Liver (tissue), 3 donors: Measurements from ENCODE around the gene ARID5A.

ENCODE experiments used
- ATF3 ChIP-seq: IDR thresholded peaks from 2 replicates; pipeline ENCODE4 v1.6.1; 2016; ENCODE audit warnings: antibody characterized with exemption
- FOXA1 ChIP-seq: IDR thresholded peaks from 2 replicates; pipeline ENCODE4 v1.6.1; 2016; ENCODE audit warnings: antibody characterized with exemption
- GABPA ChIP-seq, 2 donors: IDR thresholded peaks in 1 of 2; conservative IDR thresholded peaks in 1 of 2; 2 replicates each; pipeline ENCODE4 v1.6.1; 2016; ENCODE audit warnings: antibody characterized with exemption in 2 of 2, mild to moderate bottlenecking in 1 of 2, moderate library complexity in 1 of 2
- HNF4G ChIP-seq: IDR thresholded peaks from 2 replicates; pipeline ENCODE4 v1.6.1; 2016; ENCODE audit warnings: antibody characterized with exemption
- RAD21 ChIP-seq, 2 donors: IDR thresholded peaks; 2 replicates each; pipeline ENCODE4 v1.6.1; 2016; ENCODE audit warnings: antibody characterized with exemption in 2 of 2, mild to moderate bottlenecking in 2 of 2
- RXRA ChIP-seq, 2 donors: IDR thresholded peaks; 2 replicates each; pipeline ENCODE4 v1.6.1; 2017 to 2018; ENCODE audit warnings: antibody characterized with exemption in 2 of 2, mild to moderate bottlenecking in 1 of 2
- SP1 ChIP-seq: IDR thresholded peaks from 2 replicates; pipeline ENCODE4 v1.6.1; 2018; ENCODE audit warnings: antibody characterized with exemption, mild to moderate bottlenecking
- TAF1 ChIP-seq: conservative IDR thresholded peaks from 2 replicates; pipeline ENCODE4 v1.6.1; 2016; ENCODE audit warnings: antibody characterized with exemption, mild to moderate bottlenecking
- YY1 ChIP-seq: IDR thresholded peaks from 2 replicates; pipeline ENCODE4 v1.6.1; 2016; ENCODE audit warnings: antibody characterized with exemption, mild to moderate bottlenecking
- TF ChIP-seq, protein P1 (sequence below): fragments of 150-350 bp; IDR thresholded peaks from 2 replicates; pipeline ENCODE4 v1.5.1; 2017; ENCODE audit warnings: improper control_type of control experiment, low read depth, low read length; ENCODE audit not compliant: missing input control
- TF ChIP-seq, protein P2 (sequence below): IDR thresholded peaks from 2 replicates; pipeline ENCODE4 v1.6.1; 2016; ENCODE audit warnings: antibody characterized with exemption
- TF ChIP-seq, protein P3 (sequence below): IDR thresholded peaks from 2 replicates; pipeline ENCODE4 v1.6.1; 2016; ENCODE audit warnings: antibody characterized with exemption, mild to moderate bottlenecking
- TF ChIP-seq, protein P4 (sequence below): IDR thresholded peaks from 2 replicates; pipeline ENCODE4 v1.6.1; 2016; ENCODE audit warnings: antibody characterized with exemption
- donor health status: healthy.
- donor health status: healthy.

DNA sequence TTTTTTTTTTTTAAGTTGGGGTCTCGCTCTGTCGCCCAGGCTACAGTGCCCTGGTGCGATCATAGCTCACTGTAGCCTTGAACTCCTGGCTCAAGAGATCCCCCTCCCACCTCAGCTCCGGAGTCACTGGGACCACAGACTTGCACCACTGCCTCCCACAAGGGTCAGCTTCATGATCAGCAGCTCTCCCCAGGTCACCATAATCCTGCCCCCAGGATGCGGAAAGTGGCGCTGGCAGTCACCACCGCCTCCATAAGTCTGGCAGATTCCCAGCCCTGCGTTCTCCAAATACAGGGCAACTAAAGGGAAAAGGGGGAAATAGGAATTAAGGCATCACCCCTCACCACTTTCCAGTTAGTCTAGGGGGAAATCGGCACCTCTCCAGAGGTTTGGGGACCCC is 5.2 kb upstream of the ARID5A start:
- TF ChIP-seq, protein P1, sequence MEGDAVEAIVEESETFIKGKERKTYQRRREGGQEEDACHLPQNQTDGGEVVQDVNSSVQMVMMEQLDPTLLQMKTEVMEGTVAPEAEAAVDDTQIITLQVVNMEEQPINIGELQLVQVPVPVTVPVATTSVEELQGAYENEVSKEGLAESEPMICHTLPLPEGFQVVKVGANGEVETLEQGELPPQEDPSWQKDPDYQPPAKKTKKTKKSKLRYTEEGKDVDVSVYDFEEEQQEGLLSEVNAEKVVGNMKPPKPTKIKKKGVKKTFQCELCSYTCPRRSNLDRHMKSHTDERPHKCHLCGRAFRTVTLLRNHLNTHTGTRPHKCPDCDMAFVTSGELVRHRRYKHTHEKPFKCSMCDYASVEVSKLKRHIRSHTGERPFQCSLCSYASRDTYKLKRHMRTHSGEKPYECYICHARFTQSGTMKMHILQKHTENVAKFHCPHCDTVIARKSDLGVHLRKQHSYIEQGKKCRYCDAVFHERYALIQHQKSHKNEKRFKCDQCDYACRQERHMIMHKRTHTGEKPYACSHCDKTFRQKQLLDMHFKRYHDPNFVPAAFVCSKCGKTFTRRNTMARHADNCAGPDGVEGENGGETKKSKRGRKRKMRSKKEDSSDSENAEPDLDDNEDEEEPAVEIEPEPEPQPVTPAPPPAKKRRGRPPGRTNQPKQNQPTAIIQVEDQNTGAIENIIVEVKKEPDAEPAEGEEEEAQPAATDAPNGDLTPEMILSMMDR: no peak
- TF ChIP-seq, protein P2, sequence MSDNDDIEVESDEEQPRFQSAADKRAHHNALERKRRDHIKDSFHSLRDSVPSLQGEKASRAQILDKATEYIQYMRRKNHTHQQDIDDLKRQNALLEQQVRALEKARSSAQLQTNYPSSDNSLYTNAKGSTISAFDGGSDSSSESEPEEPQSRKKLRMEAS: no peak
- TF ChIP-seq RXRA (IDR thresholded peaks at IDR 0.05) (no peak), YY1 (no peak), TAF1 (no peak), HNF4G (no peak), RAD21 (IDR thresholded peaks at IDR 0.05) (no peak), SP1 (no peak), FOXA1 (no peak), ATF3 (no peak), GABPA (IDR thresholded peaks at IDR 0.05 in 1 of 2, conservative IDR thresholded peaks at IDR 0.05 in 1 of 2) (no peak)
- TF ChIP-seq, protein P3, sequence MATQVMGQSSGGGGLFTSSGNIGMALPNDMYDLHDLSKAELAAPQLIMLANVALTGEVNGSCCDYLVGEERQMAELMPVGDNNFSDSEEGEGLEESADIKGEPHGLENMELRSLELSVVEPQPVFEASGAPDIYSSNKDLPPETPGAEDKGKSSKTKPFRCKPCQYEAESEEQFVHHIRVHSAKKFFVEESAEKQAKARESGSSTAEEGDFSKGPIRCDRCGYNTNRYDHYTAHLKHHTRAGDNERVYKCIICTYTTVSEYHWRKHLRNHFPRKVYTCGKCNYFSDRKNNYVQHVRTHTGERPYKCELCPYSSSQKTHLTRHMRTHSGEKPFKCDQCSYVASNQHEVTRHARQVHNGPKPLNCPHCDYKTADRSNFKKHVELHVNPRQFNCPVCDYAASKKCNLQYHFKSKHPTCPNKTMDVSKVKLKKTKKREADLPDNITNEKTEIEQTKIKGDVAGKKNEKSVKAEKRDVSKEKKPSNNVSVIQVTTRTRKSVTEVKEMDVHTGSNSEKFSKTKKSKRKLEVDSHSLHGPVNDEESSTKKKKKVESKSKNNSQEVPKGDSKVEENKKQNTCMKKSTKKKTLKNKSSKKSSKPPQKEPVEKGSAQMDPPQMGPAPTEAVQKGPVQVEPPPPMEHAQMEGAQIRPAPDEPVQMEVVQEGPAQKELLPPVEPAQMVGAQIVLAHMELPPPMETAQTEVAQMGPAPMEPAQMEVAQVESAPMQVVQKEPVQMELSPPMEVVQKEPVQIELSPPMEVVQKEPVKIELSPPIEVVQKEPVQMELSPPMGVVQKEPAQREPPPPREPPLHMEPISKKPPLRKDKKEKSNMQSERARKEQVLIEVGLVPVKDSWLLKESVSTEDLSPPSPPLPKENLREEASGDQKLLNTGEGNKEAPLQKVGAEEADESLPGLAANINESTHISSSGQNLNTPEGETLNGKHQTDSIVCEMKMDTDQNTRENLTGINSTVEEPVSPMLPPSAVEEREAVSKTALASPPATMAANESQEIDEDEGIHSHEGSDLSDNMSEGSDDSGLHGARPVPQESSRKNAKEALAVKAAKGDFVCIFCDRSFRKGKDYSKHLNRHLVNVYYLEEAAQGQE: no peak
- TF ChIP-seq, protein P4, sequence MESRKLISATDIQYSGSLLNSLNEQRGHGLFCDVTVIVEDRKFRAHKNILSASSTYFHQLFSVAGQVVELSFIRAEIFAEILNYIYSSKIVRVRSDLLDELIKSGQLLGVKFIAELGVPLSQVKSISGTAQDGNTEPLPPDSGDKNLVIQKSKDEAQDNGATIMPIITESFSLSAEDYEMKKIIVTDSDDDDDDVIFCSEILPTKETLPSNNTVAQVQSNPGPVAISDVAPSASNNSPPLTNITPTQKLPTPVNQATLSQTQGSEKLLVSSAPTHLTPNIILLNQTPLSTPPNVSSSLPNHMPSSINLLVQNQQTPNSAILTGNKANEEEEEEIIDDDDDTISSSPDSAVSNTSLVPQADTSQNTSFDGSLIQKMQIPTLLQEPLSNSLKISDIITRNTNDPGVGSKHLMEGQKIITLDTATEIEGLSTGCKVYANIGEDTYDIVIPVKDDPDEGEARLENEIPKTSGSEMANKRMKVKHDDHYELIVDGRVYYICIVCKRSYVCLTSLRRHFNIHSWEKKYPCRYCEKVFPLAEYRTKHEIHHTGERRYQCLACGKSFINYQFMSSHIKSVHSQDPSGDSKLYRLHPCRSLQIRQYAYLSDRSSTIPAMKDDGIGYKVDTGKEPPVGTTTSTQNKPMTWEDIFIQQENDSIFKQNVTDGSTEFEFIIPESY: no peak
